ENCODE measurements around the gene DLX3. TPM values are rescaled to one million over a fixed set of nuclear protein-coding genes. Genes with fewer than 3 reads are reported as not detected.

DLX3 gene
- total RNA-seq, 2 experiments from 2014 or later: not detected

- Histone ChIP-seq H3K79me2 (ENCODE audit: insufficient read depth, low read depth, low read length) (no peaks in the 10 kb centered on the region), H4K20me1 (ENCODE audit: insufficient read depth, low read length) (no peaks in the 10 kb centered on the region), H3K27ac (ENCODE audit: low read depth, low read length, poor library complexity, severe bottlenecking) (no peak overlapping the region), H3K4me2 (ENCODE audit: low read length) (no peak overlapping the region), H3K9me2 (ENCODE audit: insufficient read depth, low read length) (no peaks in the 10 kb centered on the region), H3K36me3 (ENCODE audit: insufficient read depth, low read length) (no peaks in the 10 kb centered on the region), H3K4me3 (ENCODE audit: low read depth, low read length, poor library complexity, severe bottlenecking) (no peak overlapping the region), H3K4me1 (ENCODE audit: insufficient read depth, low read length, poor library complexity, severe bottlenecking) (no peaks in the 10 kb centered on the region), H3K9me3 (ENCODE audit: low read length) (no peaks in the 10 kb centered on the region), H2AFZ (ENCODE audit: low read length) (no peak overlapping the region)
- TF ChIP-seq EZH2phosphoT487 (IDR thresholded peaks at IDR 0.05; ENCODE audit: borderline replicate concordance, low read depth, low read length): no peak
- TF ChIP-seq CTCF (conservative IDR thresholded peaks at IDR 0.05; ENCODE audit: low read length): no peak
- POLR2A ChIA-PET: no interaction called here
- no TSS peak for BruUV-seq (replicated peaks)
- no peak for DNase-seq (ENCODE audit: low spot score)
- CTCF ChIA-PET (ENCODE audit: unreplicated experiment): interaction anchor here (0.6 kb wide), 1 partner anchor 27 kb away, joined by 3 read pairs; no protein-coding TSS in a partner anchor
- intact Hi-C loops (cut with micrococcal nuclease; ENCODE audit: unreplicated experiment): no loop called here
These were observed 50.7 kb downstream of the DLX3 start for GRCh38 chr17:49944273-49944870.

DNA sequence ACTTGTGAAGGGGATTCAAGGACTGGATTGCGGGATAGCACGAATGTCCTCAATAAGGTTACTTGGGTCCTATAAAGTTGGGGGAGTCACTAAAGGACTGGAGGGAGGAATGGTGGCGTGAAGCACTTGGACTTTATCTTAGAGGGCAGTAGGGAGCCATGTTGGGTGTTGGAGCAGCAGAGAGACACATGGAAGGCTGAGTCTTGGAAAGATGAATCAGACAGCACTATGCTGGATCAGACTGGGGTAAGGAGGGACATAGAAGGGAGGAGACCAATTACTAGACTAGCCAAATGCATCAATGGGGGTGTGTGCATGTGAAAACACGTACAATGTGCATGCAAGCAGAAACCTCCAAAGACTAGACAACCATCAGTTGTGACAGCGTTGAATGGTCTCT lies 52.1 kb downstream of the DLX3 start:
- Histone ChIP-seq H3K79me2 (ENCODE audit: insufficient read depth, low read depth, low read length) (no peaks in the 10 kb centered on the region), H3K4me1 (ENCODE audit: insufficient read depth, low read length, poor library complexity, severe bottlenecking) (no peaks in the 10 kb centered on the region), H3K9me2 (ENCODE audit: insufficient read depth, low read length) (no peaks in the 10 kb centered on the region), H3K27ac (ENCODE audit: low read depth, low read length, poor library complexity, severe bottlenecking) (no peak overlapping the region), H3K36me3 (ENCODE audit: insufficient read depth, low read length) (no peaks in the 10 kb centered on the region), H3K4me3 (ENCODE audit: low read depth, low read length, poor library complexity, severe bottlenecking) (no peak overlapping the region), H3K4me2 (ENCODE audit: low read length) (no peak overlapping the region), H2AFZ (ENCODE audit: low read length) (no peak overlapping the region), H4K20me1 (ENCODE audit: insufficient read depth, low read length) (no peaks in the 10 kb centered on the region), H3K9me3 (ENCODE audit: low read length) (no peaks in the 10 kb centered on the region)
- intact Hi-C loops (cut with micrococcal nuclease; ENCODE audit: unreplicated experiment): no loop called here
- TF ChIP-seq EZH2phosphoT487 (IDR thresholded peaks at IDR 0.05; ENCODE audit: borderline replicate concordance, low read depth, low read length) (no peak), CTCF (conservative IDR thresholded peaks at IDR 0.05; ENCODE audit: low read length) (no peak)
- BruUV-seq (replicated peaks): no TSS peak
- ChIA-PET CTCF (ENCODE audit: unreplicated experiment) (no interaction called here), POLR2A (no interaction called here)
- no peak for DNase-seq (ENCODE audit: low spot score)

- H3K9me3 ChIP-seq (ENCODE audit: low read length): no peaks in the 10 kb centered on the region
- ChIA-PET POLR2A (no interaction called here), CTCF (ENCODE audit: unreplicated experiment) (no interaction called here)
- TF ChIP-seq CTCF (conservative IDR thresholded peaks at IDR 0.05; ENCODE audit: low read length) (no peak), EZH2phosphoT487 (IDR thresholded peaks at IDR 0.05; ENCODE audit: borderline replicate concordance, low read depth, low read length) (no peak)
- H2AFZ ChIP-seq (ENCODE audit: low read length): no peak overlapping the region
- no TSS peak for BruUV-seq (replicated peaks)
- H3K4me2 ChIP-seq (ENCODE audit: low read length): no peak overlapping the region
- no peak overlapping the region for H3K27ac ChIP-seq (ENCODE audit: low read depth, low read length, poor library complexity, severe bottlenecking)
- H3K9me2 ChIP-seq (ENCODE audit: insufficient read depth, low read length): no peaks in the 10 kb centered on the region
- H3K79me2 ChIP-seq (ENCODE audit: insufficient read depth, low read depth, low read length): no peaks in the 10 kb centered on the region
- H3K36me3 ChIP-seq (ENCODE audit: insufficient read depth, low read length): no peaks in the 10 kb centered on the region
- intact Hi-C loops (cut with micrococcal nuclease; ENCODE audit: unreplicated experiment): no loop called here
- H4K20me1 ChIP-seq (ENCODE audit: insufficient read depth, low read length): no peaks in the 10 kb centered on the region
- no peaks in the 10 kb centered on the region for H3K4me1 ChIP-seq (ENCODE audit: insufficient read depth, low read length, poor library complexity, severe bottlenecking)
- DNase-seq (ENCODE audit: low spot score): no peak
- no peak overlapping the region for H3K4me3 ChIP-seq (ENCODE audit: low read depth, low read length, poor library complexity, severe bottlenecking)
These were observed 53.6 kb downstream of the DLX3 start for GRCh38 chr17:49941427-49941826.
